Naive thymus-derived CD8-positive, alpha-beta T cell (primary cell): ENCODE measurements around the gene GJB5. TPM values are rescaled to one million over a fixed set of nuclear protein-coding genes. Genes with fewer than 3 reads are reported as not detected.

ENCODE experiments used
- ATAC-seq, 2 donors: fragments of 150-1000 bp; cut with Tn5 transposase in 1 of 2; sonication (Bioruptor Pico), chemical (Tn5 transposase) in 1 of 2; 1 replicate in 1 of 2; 2 replicates in 1 of 2; pipeline ENCODE4 v1.10.0; 2021; ENCODE audit warnings: mild to moderate bottlenecking in 2 of 2, moderate library complexity in 2 of 2
- POLR2A ChIA-PET: fragments of 350-600 bp; sonication (Branson Sonifier 250); formaldehyde crosslinking; loops from one replicate; lab custom pipeline; 2021; ENCODE audit warnings: antibody characterized with exemption; lab: Charles Lee
- DNase-seq, 10 donors: peaks; one replicate each; pipeline versions ENCODE4 v3.0.0 to v3.0.0-alpha.2; 2020 to 2022
- H3K27ac Mint-ChIP-seq, 10 donors: one replicate each; pipeline ENCODE4 v1.8.0; 2020 to 2022; ENCODE audit warnings: mild to moderate bottlenecking in 10 of 10, mixed read lengths in 10 of 10, moderate library complexity in 4 of 10, inconsistent platforms in 1 of 10
- H3K27me3 Mint-ChIP-seq, 5 donors: one replicate each; pipeline ENCODE4 v1.8.0; 2021 to 2022; ENCODE audit warnings: mixed read lengths in 5 of 5
- H3K36me3 Mint-ChIP-seq, 3 donors: one replicate each; pipeline ENCODE4 v1.8.0; 2020 to 2022; ENCODE audit warnings: mixed read lengths in 3 of 3, mild to moderate bottlenecking in 2 of 3, inconsistent platforms in 1 of 3
- H3K4me1 Mint-ChIP-seq, 4 donors: one replicate each; pipeline ENCODE4 v1.8.0; 2021 to 2022; ENCODE audit warnings: mixed read lengths in 4 of 4
- H3K4me3 Mint-ChIP-seq, 10 donors: one replicate each; pipeline ENCODE4 v1.8.0; 2020 to 2022; ENCODE audit warnings: mild to moderate bottlenecking in 10 of 10, mixed read lengths in 10 of 10, moderate library complexity in 6 of 10, inconsistent platforms in 1 of 10
- H3K9me3 Mint-ChIP-seq, 9 donors: one replicate each; pipeline ENCODE4 v1.8.0; 2020 to 2022; ENCODE audit warnings: mixed read lengths in 9 of 9, mild to moderate bottlenecking in 3 of 9, inconsistent platforms in 1 of 9, moderate library complexity in 1 of 9
- polyA plus RNA-seq, 3 donors: library from polyadenylated mRNA; unstranded; fragments of 300-500 nt; fragmentation: Illumina TruSeq; gene quantifications; one replicate each; pipeline ENCODE4 v1.2.3, GENCODE V29; 2021
- total RNA-seq, 8 experiments: library from RNA in 2 of 8; stranded (reverse) in 2 of 8; gene quantifications; one replicate each; pipeline ENCODE4 v1.2.3 and lab custom pipeline; 2021 to 2026

GJB5 gene
- total and polyA plus RNA-seq, 5 experiments from 2014 or later: not detected

- Mint-ChIP-seq H3K4me1 (peaks cover 0 to 6% (median 2%) of the 10 kb centered on the region in 4 donors), H3K4me3 (no peak overlapping the region), H3K27ac (no peak overlapping the region), H3K9me3 (no peaks in the 10 kb centered on the region), H3K36me3 (no peaks in the 10 kb centered on the region), H3K27me3 (peaks cover 2 to 16% (median 3%) of the 10 kb centered on the region in 5 donors)
- no peak for DNase-seq
- no peak for ATAC-seq
- POLR2A ChIA-PET: no interaction called here
These were observed 7.8 kb upstream of the GJB5 start for GRCh38 chr1:34746785-34747637.

GRCh38 chr1:34747638-34747941 is 7.3 kb upstream of the GJB5 start:
- Mint-ChIP-seq H3K36me3 (no peaks in the 10 kb centered on the region), H3K4me1 (peaks cover 0 to 2% (median 0%) of the 10 kb centered on the region in 4 donors), H3K27me3 (peaks cover 0 to 16% (median 3%) of the 10 kb centered on the region in 5 donors), H3K9me3 (no peaks in the 10 kb centered on the region), H3K4me3 (no peak overlapping the region), H3K27ac (no peak overlapping the region)
- POLR2A ChIA-PET: no interaction called here
- ATAC-seq (no peak), DNase-seq (no peak)

- Mint-ChIP-seq H3K4me1 (no peaks in the 10 kb centered on the region), H3K27me3 (peaks cover 0 to 16% (median 7%) of the 10 kb centered on the region in 5 donors), H3K36me3 (no peaks in the 10 kb centered on the region), H3K9me3 (no peaks in the 10 kb centered on the region), H3K27ac (peak overlapping the region in 1 of 10 donors; percentile 26), H3K4me3 (no peak overlapping the region)
- DNase-seq (no peak), ATAC-seq (no peak)
- POLR2A ChIA-PET: no interaction called here
These were observed 4.9 kb upstream of the GJB5 start for GRCh38 chr1:34749992-34750391.

GRCh38 chr1:34750610-34751009 is 4.2 kb upstream of the GJB5 start:
- Mint-ChIP-seq H3K4me1 (no peaks in the 10 kb centered on the region), H3K4me3 (no peak overlapping the region), H3K9me3 (no peaks in the 10 kb centered on the region), H3K27ac (no peak overlapping the region), H3K36me3 (no peaks in the 10 kb centered on the region), H3K27me3 (peaks cover 0 to 16% (median 7%) of the 10 kb centered on the region in 5 donors)
- DNase-seq (no peak), ATAC-seq (no peak)
- POLR2A ChIA-PET: no interaction called here

- no peaks in the 10 kb centered on the region for H3K4me1 Mint-ChIP-seq
- no peak overlapping the region for H3K27ac Mint-ChIP-seq
- peaks cover 0 to 13% (median 2%) of the 10 kb centered on the region in 5 donors for H3K27me3 Mint-ChIP-seq
- H3K36me3 Mint-ChIP-seq: no peaks in the 10 kb centered on the region
- POLR2A ChIA-PET: no interaction called here
- H3K9me3 Mint-ChIP-seq: no peaks in the 10 kb centered on the region
- DNase-seq: no peak
- no peak for ATAC-seq
- no peak overlapping the region for H3K4me3 Mint-ChIP-seq
These were observed 1.7 kb upstream of the GJB5 start for GRCh38 chr1:34753163-34753562.

GRCh38 chr1:34755961-34756360 is 1.1 kb downstream of the GJB5 start:
- Mint-ChIP-seq H3K4me1 (no peaks in the 10 kb centered on the region), H3K4me3 (no peak overlapping the region), H3K9me3 (no peaks in the 10 kb centered on the region), H3K36me3 (no peaks in the 10 kb centered on the region), H3K27ac (no peak overlapping the region), H3K27me3 (peaks cover 0 to 20% (median 0%) of the 10 kb centered on the region in 5 donors)
- ATAC-seq: no peak
- no peak for DNase-seq
- POLR2A ChIA-PET: no interaction called here

GRCh38 chr1:34757386-34757785 is 2.5 kb downstream of the GJB5 start:
- POLR2A ChIA-PET: no interaction called here
- ATAC-seq (no peak), DNase-seq (no peak)
- Mint-ChIP-seq H3K4me1 (no peaks in the 10 kb centered on the region), H3K36me3 (no peaks in the 10 kb centered on the region), H3K27ac (no peak overlapping the region), H3K27me3 (peaks cover 0 to 25% (median 7%) of the 10 kb centered on the region in 5 donors), H3K9me3 (no peaks in the 10 kb centered on the region), H3K4me3 (no peak overlapping the region)

GRCh38 chr1:34758751-34759150 is 3.9 kb downstream of the GJB5 start:
- Mint-ChIP-seq H3K27ac (no peak overlapping the region), H3K36me3 (no peaks in the 10 kb centered on the region), H3K27me3 (peaks cover 0 to 32% (median 17%) of the 10 kb centered on the region in 5 donors), H3K4me1 (no peaks in the 10 kb centered on the region), H3K9me3 (no peaks in the 10 kb centered on the region), H3K4me3 (no peak overlapping the region)
- DNase-seq (no peak), ATAC-seq (no peak)
- POLR2A ChIA-PET: no interaction called here

GRCh38 chr1:34759503-34760357 is 4.9 kb downstream of the GJB5 start, which contains the start of gene GJB4:
Gene GJB4 (plus strand): TSS chr1:34759740. CDS start chr1:34761255, 1,515 bp downstream.
- no peak for DNase-seq
- no peaks in the 10 kb centered on the region for H3K4me1 Mint-ChIP-seq
- H3K4me3 Mint-ChIP-seq: no peak within 1 kb of the TSS
- ATAC-seq: no peak
- H3K27me3 Mint-ChIP-seq: peaks cover 0 to 30% (median 18%) of the 10 kb centered on the region in 5 donors
- no peak within 1 kb of the TSS for H3K27ac Mint-ChIP-seq
- no peaks in the 10 kb centered on the region for H3K36me3 Mint-ChIP-seq
- POLR2A ChIA-PET: no interaction called here
- H3K9me3 Mint-ChIP-seq: no peaks in the 10 kb centered on the region

- Mint-ChIP-seq H3K4me1 (no peaks in the 10 kb centered on the region), H3K4me3 (no peak overlapping the region), H3K27ac (no peak overlapping the region), H3K27me3 (peaks cover 0 to 30% (median 18%) of the 10 kb centered on the region in 5 donors), H3K36me3 (no peaks in the 10 kb centered on the region), H3K9me3 (no peaks in the 10 kb centered on the region)
- ATAC-seq (no peak), DNase-seq (no peak)
- POLR2A ChIA-PET: no interaction called here
These were observed 6.4 kb downstream of the GJB5 start for GRCh38 chr1:34761176-34761761.

GRCh38 chr1:34761776-34762307 is 7.0 kb downstream of the GJB5 start:
- Mint-ChIP-seq H3K9me3 (no peaks in the 10 kb centered on the region), H3K36me3 (no peaks in the 10 kb centered on the region), H3K4me1 (no peaks in the 10 kb centered on the region), H3K4me3 (no peak overlapping the region), H3K27me3 (peaks cover 0 to 30% (median 18%) of the 10 kb centered on the region in 5 donors), H3K27ac (no peak overlapping the region)
- POLR2A ChIA-PET: no interaction called here
- ATAC-seq (no peak), DNase-seq (no peak)

- H3K4me3 Mint-ChIP-seq: no peak overlapping the region
These were observed 7.8 kb downstream of the GJB5 start for GRCh38 chr1:34762474-34763141.

More at GRCh38 chr1:34762474-34763141, 7.8 kb downstream of the GJB5 start:
- POLR2A ChIA-PET: no interaction called here
- DNase-seq (peak in 1 of 10 donors; percentile 30), ATAC-seq (no peak)
- H3K27me3 Mint-ChIP-seq: peaks cover 0 to 26% (median 18%) of the 10 kb centered on the region in 5 donors
- H3K4me1 Mint-ChIP-seq: no peaks in the 10 kb centered on the region
- H3K36me3 Mint-ChIP-seq: no peaks in the 10 kb centered on the region
- H3K27ac Mint-ChIP-seq: no peak overlapping the region
- H3K9me3 Mint-ChIP-seq: no peaks in the 10 kb centered on the region
